ENCODE measurements around the gene NARF.

DNA sequence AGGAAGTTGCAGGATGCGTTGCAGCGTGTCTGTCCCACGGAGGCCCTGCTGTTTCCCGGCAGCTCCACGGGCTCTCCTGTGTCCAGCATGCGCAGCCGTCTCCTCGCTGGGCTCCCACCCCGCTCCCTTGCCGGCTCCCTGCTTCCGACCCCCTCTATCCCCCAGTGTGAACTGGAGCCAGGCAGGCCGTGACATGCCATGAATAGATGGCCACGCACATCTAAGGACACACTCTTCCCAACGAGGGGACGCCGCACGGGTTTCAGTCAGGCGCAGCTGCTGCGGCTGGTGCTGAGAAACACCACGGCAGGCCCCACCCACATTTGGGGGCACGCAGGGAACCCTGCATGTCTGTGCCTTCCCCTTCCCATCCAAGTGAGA, 49.6 kb upstream of the NARF start:
- TF ChIP-seq CTCF (IDR thresholded peaks at IDR 0.05) (no peak), POLR2A (IDR thresholded peaks at IDR 0.05) (no peak)

Measured in uterus (tissue), 2 donors.